ENCODE results near the gene KIT.

Gene KIT

DNA sequence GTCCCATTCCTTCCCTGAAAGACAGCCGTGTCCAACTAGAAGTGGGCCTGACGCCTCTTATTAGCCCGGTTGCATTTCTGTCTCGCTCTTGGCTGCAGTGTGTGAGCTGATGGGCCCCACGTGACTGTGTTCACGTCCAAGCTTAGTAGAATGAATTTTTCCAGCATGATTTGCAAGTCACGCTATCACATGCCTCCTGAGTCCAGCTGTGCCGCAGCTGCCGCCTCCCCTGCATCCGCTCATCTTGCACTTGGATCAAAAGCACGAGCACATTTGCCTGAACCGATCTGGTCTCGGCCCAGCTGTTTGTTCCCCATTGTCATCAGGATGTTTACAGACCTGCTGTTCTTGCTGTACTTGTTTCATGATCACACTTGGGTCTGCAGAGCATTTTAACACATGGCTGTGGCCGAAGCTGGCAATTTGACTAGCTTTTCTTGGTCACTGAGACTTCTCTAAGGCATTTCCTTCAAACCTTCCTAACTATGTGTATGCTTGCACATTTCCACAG, 126.5 kb downstream of the KIT start:
- H3K36me3 ChIP-seq (ENCODE audit: control insufficient read depth, insufficient read depth, low read length, severe bottlenecking): no peaks in the 10 kb centered on the region
- DNase-seq (ENCODE audit: low read depth): peak; percentile 95
- H3K9ac ChIP-seq (ENCODE audit: low read length): peak overlapping the region; percentile 76
- no peaks in the 10 kb centered on the region for H3K27me3 ChIP-seq (replicated peaks; ENCODE audit: control insufficient read depth, insufficient read depth, low read length)
- H3K4me3 ChIP-seq (ENCODE audit: low read length): peak overlapping the region; percentile 57
- H3K4me1 ChIP-seq (ENCODE audit: control insufficient read depth, insufficient read depth, low read length): peaks cover 40% of the 10 kb centered on the region
- no peaks in the 10 kb centered on the region for H3K9me3 ChIP-seq (ENCODE audit: control insufficient read depth, low read length)

All from adipocyte (in vitro differentiated cells).